ENCODE data around the gene CFAP45.
A peak's percentile ranks its signal among the peaks of the same experiment; 100 is the strongest.

CFAP45 gene

DNA sequence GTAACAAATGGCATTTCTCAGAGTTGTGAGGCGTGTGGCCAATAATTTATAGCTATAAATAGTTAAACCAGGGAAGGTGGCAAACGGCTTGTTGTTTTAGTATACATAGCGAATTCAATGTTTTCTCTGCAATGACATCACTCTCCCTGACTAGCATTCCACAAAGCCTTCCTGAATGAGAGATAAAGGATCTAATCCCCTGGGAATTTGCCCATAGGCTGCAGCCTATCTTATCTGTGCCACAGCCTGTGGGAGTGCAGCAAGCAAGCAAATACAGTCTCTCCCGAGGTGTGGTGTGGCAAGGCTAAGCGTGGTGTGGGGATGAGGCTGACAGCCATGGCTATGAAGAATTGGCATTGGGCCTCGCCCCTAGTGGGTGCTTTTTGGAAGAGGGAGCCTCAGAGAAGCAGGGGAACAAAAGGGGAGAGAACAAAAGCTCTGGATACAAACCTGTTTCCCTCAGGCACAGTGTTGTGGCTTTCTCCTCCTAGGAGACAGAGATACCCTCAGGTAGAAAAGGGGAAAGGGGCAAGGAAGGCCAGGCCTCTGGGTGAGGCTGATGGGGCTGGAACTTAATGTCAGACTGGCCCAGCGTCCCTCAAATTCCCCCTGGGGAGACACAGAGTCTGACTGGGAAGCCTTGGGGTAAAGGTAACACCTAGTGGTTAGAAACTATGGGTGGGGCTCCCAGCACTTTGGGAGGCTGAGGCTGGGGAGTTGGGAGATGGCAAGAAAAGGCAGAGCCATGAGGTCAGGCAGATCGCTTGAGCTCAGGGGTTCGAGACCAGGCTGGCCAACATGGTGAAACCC lies 16.5 kb upstream of the CFAP45 start:
- no peaks in the 10 kb centered on the region for H3K9me3 ChIP-seq (ENCODE audit: control insufficient read depth, low read length)
- no peak overlapping the region for H3K23ac ChIP-seq (ENCODE audit: low read length in 2 of 2)
- no peak overlapping the region for H2BK120ac ChIP-seq (ENCODE audit: low read depth, low read length)
- peak overlapping the region in 1 of 2 experiments; percentile 15 for H3K4ac ChIP-seq (ENCODE audit: low read depth in 1 of 2, low read length in 2 of 2)
- peak overlapping the region; percentile 88 for H2BK5ac ChIP-seq (ENCODE audit: low read depth, low read length, poor library complexity, severe bottlenecking)
- H3K27ac ChIP-seq (ENCODE audit: low read length, poor library complexity, severe bottlenecking), result peak overlapping the region; percentile 89
- H3K9ac ChIP-seq (ENCODE audit: low read length), result peak overlapping the region; percentile 27
- H3K14ac ChIP-seq (ENCODE audit: low read length in 2 of 2), result peak overlapping the region in 1 of 2 experiments; percentile 49
- no peak overlapping the region for H4K91ac ChIP-seq (ENCODE audit: low read length)
- H3K79me1 ChIP-seq (replicated peaks; ENCODE audit: low read length, poor library complexity, severe bottlenecking), result peaks cover 3% of the 10 kb centered on the region
- peak overlapping the region; percentile 98 for H2AK5ac ChIP-seq (ENCODE audit: low read length, severe bottlenecking)
- no peak overlapping the region for H3K4me2 ChIP-seq (ENCODE audit: low read length, poor library complexity, severe bottlenecking)
- H2BK12ac ChIP-seq (ENCODE audit: low read length in 2 of 2), result no peak overlapping the region
- WGBS, result 54% methylated on average over 7 of the region's 9 CpGs
- H3K27me3 ChIP-seq (ENCODE audit: control insufficient read depth in 1 of 2, insufficient read depth in 1 of 2, low read length in 2 of 2), result no peaks in the 10 kb centered on the region
- no peak overlapping the region for H3K4me3 ChIP-seq (ENCODE audit: insufficient read depth in 1 of 2, low read depth in 1 of 2, low read length in 2 of 2)
- no peak overlapping the region for H4K8ac ChIP-seq (ENCODE audit: low read length)
- peak; percentile 88 for DNase-seq
- H3K18ac ChIP-seq (ENCODE audit: low read depth in 1 of 2, low read length in 2 of 2), result peak overlapping the region in 1 of 2 experiments; percentile 65
- peaks cover 35 to 46% of the 10 kb centered on the region in 2 experiments for H3K36me3 ChIP-seq (ENCODE audit: control insufficient read depth in 1 of 2, insufficient read depth in 2 of 2, low read depth in 1 of 2, low read length in 2 of 2)
- no peak overlapping the region for H2BK15ac ChIP-seq (ENCODE audit: low read depth, poor library complexity, severe bottlenecking)
- no peak overlapping the region for H2AFZ ChIP-seq (ENCODE audit: low read depth, low read length)
- H3K4me1 ChIP-seq (ENCODE audit: control insufficient read depth, insufficient read depth, low read depth, low read length), result peaks cover 44% of the 10 kb centered on the region

DNA sequence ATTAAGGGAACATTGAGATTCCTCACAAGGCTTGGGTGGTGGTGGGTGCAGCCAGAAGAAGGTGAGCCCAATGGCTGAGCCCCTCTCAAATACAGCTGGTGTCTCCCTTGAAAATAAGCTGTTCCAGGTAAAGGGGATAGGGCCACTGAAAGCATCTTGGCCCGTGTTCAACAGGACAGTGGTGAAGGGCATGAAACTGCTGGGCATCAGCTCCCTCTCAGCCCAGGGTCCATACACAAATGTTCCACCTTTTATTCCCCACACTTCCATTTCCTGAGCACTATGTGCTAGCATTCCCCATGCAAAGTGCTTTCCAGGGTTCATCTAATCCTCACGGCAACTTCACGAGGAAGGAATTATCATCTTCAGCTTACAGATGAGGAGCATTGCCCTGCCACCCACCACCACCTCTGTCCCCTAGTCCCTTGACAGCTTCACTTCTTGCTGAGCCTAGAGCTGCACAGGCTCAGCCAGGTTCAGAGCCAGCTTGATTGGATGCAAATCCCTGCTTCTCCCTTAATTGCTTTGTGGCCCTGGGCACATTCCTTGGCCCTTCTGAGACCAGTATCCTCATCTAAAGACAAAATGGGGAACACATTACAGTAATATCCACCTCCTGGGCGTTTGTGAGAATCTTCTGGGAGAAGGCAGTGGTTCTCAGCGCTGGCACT lies 15.7 kb upstream of the CFAP45 start:
- Histone ChIP-seq H2BK120ac (ENCODE audit: low read depth, low read length) (no peak overlapping the region), H3K23ac (ENCODE audit: low read length in 2 of 2) (no peak overlapping the region), H3K36me3 (ENCODE audit: control insufficient read depth in 1 of 2, insufficient read depth in 2 of 2, low read depth in 1 of 2, low read length in 2 of 2) (peaks cover 35 to 42% of the 10 kb centered on the region in 2 experiments), H3K4me3 (ENCODE audit: insufficient read depth in 1 of 2, low read depth in 1 of 2, low read length in 2 of 2) (no peak overlapping the region), H3K4me2 (ENCODE audit: low read length, poor library complexity, severe bottlenecking) (no peak overlapping the region), H4K91ac (ENCODE audit: low read length) (no peak overlapping the region), H3K18ac (ENCODE audit: low read depth in 1 of 2, low read length in 2 of 2) (peak overlapping the region in 1 of 2 experiments; percentile 68), H3K9me3 (ENCODE audit: control insufficient read depth, low read length) (no peaks in the 10 kb centered on the region), H3K4ac (ENCODE audit: low read depth in 1 of 2, low read length in 2 of 2) (no peak overlapping the region), H2BK12ac (ENCODE audit: low read length in 2 of 2) (peak overlapping the region in 1 of 2 experiments; percentile 38), H2BK5ac (ENCODE audit: low read depth, low read length, poor library complexity, severe bottlenecking) (no peak overlapping the region), H4K8ac (ENCODE audit: low read length) (no peak overlapping the region), H3K14ac (ENCODE audit: low read length in 2 of 2) (no peak overlapping the region), H2AFZ (ENCODE audit: low read depth, low read length) (no peak overlapping the region), H3K79me1 (replicated peaks; ENCODE audit: low read length, poor library complexity, severe bottlenecking) (peaks cover 3% of the 10 kb centered on the region), H3K27me3 (ENCODE audit: control insufficient read depth in 1 of 2, insufficient read depth in 1 of 2, low read length in 2 of 2) (no peaks in the 10 kb centered on the region), H2AK5ac (ENCODE audit: low read length, severe bottlenecking) (peak overlapping the region; percentile 14), H2BK15ac (ENCODE audit: low read depth, poor library complexity, severe bottlenecking) (no peak overlapping the region), H3K27ac (ENCODE audit: low read length, poor library complexity, severe bottlenecking) (peak overlapping the region; percentile 67), H3K4me1 (ENCODE audit: control insufficient read depth, insufficient read depth, low read depth, low read length) (peaks cover 48% of the 10 kb centered on the region), H3K9ac (ENCODE audit: low read length) (no peak overlapping the region)
- WGBS, result 69% methylated on average over 5 of the region's 5 CpGs
- no peak for DNase-seq

DNA sequence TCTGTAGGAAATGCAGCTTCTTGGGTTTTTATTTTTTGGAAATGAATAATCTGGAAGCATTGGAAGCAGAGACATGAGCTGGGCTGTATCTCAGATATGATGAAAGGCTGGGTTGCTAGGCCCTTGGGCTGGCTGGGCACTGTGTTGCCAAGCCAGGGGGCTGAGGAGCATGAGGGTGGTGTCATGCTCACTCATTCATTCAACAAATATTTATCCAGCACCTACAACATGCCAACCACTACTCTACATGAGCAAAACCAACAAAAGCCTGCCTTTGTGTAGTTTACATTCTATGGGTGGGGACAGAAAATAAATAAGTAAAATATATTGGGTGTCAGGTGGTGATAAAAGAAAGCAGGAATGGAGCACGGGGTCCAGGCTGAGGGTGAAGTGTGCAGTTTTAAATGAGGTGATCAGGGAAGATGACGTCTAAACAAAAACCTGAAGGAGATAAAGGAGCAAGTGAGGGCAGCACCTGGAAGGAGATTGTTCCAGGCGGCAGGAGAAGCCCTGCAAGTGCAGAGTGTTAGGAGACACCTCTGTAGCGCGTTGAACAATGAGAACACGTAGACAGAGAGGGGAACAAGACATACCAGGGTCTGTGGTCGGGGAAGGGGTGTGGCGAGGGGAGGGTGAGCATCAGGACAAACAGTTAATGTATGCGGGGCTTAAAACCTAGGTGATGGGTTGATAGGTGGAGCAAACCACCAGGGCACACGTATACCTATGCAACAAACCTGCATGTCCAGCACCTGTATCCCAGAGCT lies 14.5 kb upstream of the CFAP45 start:
- Histone ChIP-seq H2AK5ac (ENCODE audit: low read length, severe bottlenecking) (no peak overlapping the region), H3K27me3 (ENCODE audit: control insufficient read depth in 1 of 2, insufficient read depth in 1 of 2, low read length in 2 of 2) (no peaks in the 10 kb centered on the region), H3K14ac (ENCODE audit: low read length in 2 of 2) (no peak overlapping the region), H3K4me1 (ENCODE audit: control insufficient read depth, insufficient read depth, low read depth, low read length) (peaks cover 50% of the 10 kb centered on the region), H3K4me2 (ENCODE audit: low read length, poor library complexity, severe bottlenecking) (no peak overlapping the region), H4K8ac (ENCODE audit: low read length) (no peak overlapping the region), H3K4ac (ENCODE audit: low read depth in 1 of 2, low read length in 2 of 2) (no peak overlapping the region), H2BK120ac (ENCODE audit: low read depth, low read length) (no peak overlapping the region), H3K79me1 (replicated peaks; ENCODE audit: low read length, poor library complexity, severe bottlenecking) (peaks cover 3% of the 10 kb centered on the region), H4K91ac (ENCODE audit: low read length) (no peak overlapping the region), H3K9me3 (ENCODE audit: control insufficient read depth, low read length) (no peaks in the 10 kb centered on the region), H3K27ac (ENCODE audit: low read length, poor library complexity, severe bottlenecking) (no peak overlapping the region), H3K18ac (ENCODE audit: low read depth in 1 of 2, low read length in 2 of 2) (peak overlapping the region in 1 of 2 experiments; percentile 3), H3K4me3 (ENCODE audit: insufficient read depth in 1 of 2, low read depth in 1 of 2, low read length in 2 of 2) (no peak overlapping the region), H2BK12ac (ENCODE audit: low read length in 2 of 2) (no peak overlapping the region), H2BK5ac (ENCODE audit: low read depth, low read length, poor library complexity, severe bottlenecking) (no peak overlapping the region), H3K9ac (ENCODE audit: low read length) (no peak overlapping the region), H3K23ac (ENCODE audit: low read length in 2 of 2) (no peak overlapping the region), H3K36me3 (ENCODE audit: control insufficient read depth in 1 of 2, insufficient read depth in 2 of 2, low read depth in 1 of 2, low read length in 2 of 2) (peaks cover 24 to 29% of the 10 kb centered on the region in 2 experiments), H2AFZ (ENCODE audit: low read depth, low read length) (no peak overlapping the region), H2BK15ac (ENCODE audit: low read depth, poor library complexity, severe bottlenecking) (no peak overlapping the region)
- WGBS, result 94% methylated on average over 9 of the region's 10 CpGs
- no peak for DNase-seq

Measured in mesenchymal stem cell (in vitro differentiated cells and primary cell).